ENCODE data around the gene DNAH11. TPM values are rescaled to one million over a fixed set of nuclear protein-coding genes. Genes with fewer than 3 reads are reported as not detected.

Gene DNAH11
- total RNA-seq, 1 donor from 2014 or later = 6.1 TPM

Other genes starting within 250 kb of the DNAH11 start
- 20.4 and 20.8 TPM in 2 replicates for gene SP4, start 115.0 kb upstream of the DNAH11 start, total RNA-seq

Data from activated CD4-positive, alpha-beta T cell treated with anti-CD3 and anti-CD28 coated beads, Interleukin-2, amount 10 ng/mL, durations not matched to agents 24 days and 14 days (primary cell).